MM.1S (cell line): ENCODE data around the gene HTRA2.

Experiments used
- DNase-seq: peaks from one replicate; pipeline ENCODE4 v3.0.0-alpha.2; 2015
- H2AFZ ChIP-seq: fragments of 300-600 bp; sonication (generic); 2 replicates; pipeline ENCODE4 v1.6.0; 2016; ENCODE audit warnings: antibody characterized with exemption, low read length
- H3F3A ChIP-seq: fragments of 300-600 bp; sonication (generic); 2 replicates; pipeline ENCODE4 v1.6.1; 2016; ENCODE audit warnings: mild to moderate bottlenecking, antibody characterized with exemption, low read length, moderate library complexity, mixed read lengths; ENCODE audit not compliant: insufficient read depth
- H3K27ac ChIP-seq: fragments of 300-600 bp; sonication (generic); 2 replicates; pipeline ENCODE4 v1.5.1; 2016; ENCODE audit warnings: mild to moderate bottlenecking, low read length
- H3K27me3 ChIP-seq: fragments of 300-600 bp; sonication (generic); replicated peaks from 2 replicates; pipeline ENCODE4 v1.6.0; 2016; ENCODE audit warnings: low read length; ENCODE audit not compliant: insufficient read depth
- H3K36me3 ChIP-seq: fragments of 300-600 bp; sonication (generic); replicated peaks from 2 replicates; pipeline ENCODE4 v1.6.1; 2016; ENCODE audit warnings: mild to moderate bottlenecking, low read length, mixed read lengths; ENCODE audit not compliant: insufficient read depth
- H3K4me1 ChIP-seq: fragments of 300-600 bp; sonication (generic); 2 replicates; pipeline ENCODE4 v1.6.1; 2016; ENCODE audit warnings: low read length, mixed read lengths
- H3K4me2 ChIP-seq: fragments of 300-600 bp; sonication (generic); 2 replicates; pipeline ENCODE4 v1.6.0; 2016; ENCODE audit warnings: low read depth, low read length
- H3K4me3 ChIP-seq: fragments of 300-600 bp; sonication (generic); 2 replicates; pipeline ENCODE4 v1.5.1; 2016; ENCODE audit warnings: low read length, mixed read lengths
- H3K79me2 ChIP-seq: fragments of 300-600 bp; sonication (generic); 2 replicates; pipeline ENCODE4 v1.6.1; 2016; ENCODE audit warnings: mixed run types, low read length, mixed read lengths
- H3K9ac ChIP-seq: fragments of 300-600 bp; sonication (generic); 2 replicates; pipeline ENCODE4 v1.6.1; 2016; ENCODE audit warnings: low read length, mixed read lengths
- H3K9me2 ChIP-seq: fragments of 300-600 bp; sonication (generic); replicated peaks from 2 replicates; pipeline ENCODE4 v1.6.1; 2016; ENCODE audit warnings: mild to moderate bottlenecking, low read length, mixed read lengths; ENCODE audit not compliant: insufficient read depth
- H3K9me3 ChIP-seq: fragments of 300-600 bp; sonication (generic); replicated peaks from 2 replicates; pipeline ENCODE4 v1.6.1; 2016; ENCODE audit warnings: mild to moderate bottlenecking, low read length, mixed read lengths; ENCODE audit not compliant: insufficient read depth
- H4K20me1 ChIP-seq: fragments of 300-600 bp; sonication (generic); 2 replicates; pipeline ENCODE4 v1.6.1; 2016; ENCODE audit warnings: mild to moderate bottlenecking, low read length, moderate library complexity, mixed read lengths; ENCODE audit not compliant: insufficient read depth
- CTCF ChIP-seq: fragments of 300-600 bp; sonication (generic); IDR thresholded peaks from 2 replicates; pipeline ENCODE4 v1.5.1; 2016; ENCODE audit warnings: antibody characterized with exemption, low read length, mixed read lengths
- EZH2 ChIP-seq: fragments of 300-600 bp; sonication (generic); optimal IDR thresholded peaks from 2 replicates; pipeline ENCODE3; 2017; ENCODE audit warnings: low read depth, mild to moderate bottlenecking, antibody characterized with exemption, low read length, mixed read lengths
- EZH2phosphoT487 ChIP-seq: fragments of 300-600 bp; sonication (generic); IDR thresholded peaks from 2 replicates; pipeline ENCODE4 v1.6.1; 2018; ENCODE audit warnings: antibody characterized with exemption, low read length

The HTRA2 gene

GRCh38 chr2:74515981-74516633 is 13.6 kb upstream of the HTRA2 start:
- no peaks in the 10 kb centered on the region for H3K79me2 ChIP-seq
- no peaks in the 10 kb centered on the region for H3F3A ChIP-seq
- H3K27me3 ChIP-seq = peaks cover 85% of the 10 kb centered on the region
- no peaks in the 10 kb centered on the region for H3K9me3 ChIP-seq
- TF ChIP-seq EZH2 (no peak), CTCF (no peak), EZH2phosphoT487 (no peak)
- H3K36me3 ChIP-seq = no peaks in the 10 kb centered on the region
- no peak for DNase-seq
- H3K4me1 ChIP-seq = peaks cover 4% of the 10 kb centered on the region; the same call in 1 of the 2 replicates
- no peaks in the 10 kb centered on the region for H3K9me2 ChIP-seq
- no peaks in the 10 kb centered on the region for H4K20me1 ChIP-seq
- no peak overlapping the region for H3K27ac ChIP-seq
- no peak overlapping the region for H3K4me3 ChIP-seq
- no peak overlapping the region for H3K9ac ChIP-seq
- H2AFZ ChIP-seq = no peak overlapping the region
- no peak overlapping the region for H3K4me2 ChIP-seq

- peaks cover 79% of the 10 kb centered on the region for H3K27me3 ChIP-seq
- DNase-seq = no peak
- no peaks in the 10 kb centered on the region for H3F3A ChIP-seq
- no peak overlapping the region for H3K27ac ChIP-seq
- H3K79me2 ChIP-seq = no peaks in the 10 kb centered on the region
- TF ChIP-seq CTCF = no peak
- no peak for TF ChIP-seq EZH2phosphoT487
- TF ChIP-seq EZH2 = no peak
- peaks cover 4% of the 10 kb centered on the region; the same call in 1 of the 2 replicates for H3K4me1 ChIP-seq
- no peaks in the 10 kb centered on the region for H3K9me3 ChIP-seq
- no peak overlapping the region for H2AFZ ChIP-seq
- H3K9me2 ChIP-seq = no peaks in the 10 kb centered on the region
- no peak overlapping the region for H3K9ac ChIP-seq
- H3K36me3 ChIP-seq = no peaks in the 10 kb centered on the region
- no peak overlapping the region for H3K4me2 ChIP-seq
- H4K20me1 ChIP-seq = no peaks in the 10 kb centered on the region
- H3K4me3 ChIP-seq = no peak overlapping the region
These were observed 13.1 kb upstream of the HTRA2 start for GRCh38 chr2:74516650-74517049.

GRCh38 chr2:74522516-74522915 is 7.2 kb upstream of the HTRA2 start:
- H3K79me2 ChIP-seq = peaks cover 5% of the 10 kb centered on the region
- no peak overlapping the region for H3K4me3 ChIP-seq
- no peak for TF ChIP-seq CTCF
- TF ChIP-seq EZH2phosphoT487 = no peak
- no peak for TF ChIP-seq EZH2
- H2AFZ ChIP-seq = no peak overlapping the region
- DNase-seq = no peak
- H3F3A ChIP-seq = peaks cover 12% of the 10 kb centered on the region; the same call in 1 of the 2 replicates
- H3K27ac ChIP-seq = no peak overlapping the region
- peaks cover 11% of the 10 kb centered on the region for H3K36me3 ChIP-seq
- peaks cover 38% of the 10 kb centered on the region for H3K27me3 ChIP-seq
- H3K4me1 ChIP-seq = no peaks in the 10 kb centered on the region
- no peak overlapping the region for H3K9ac ChIP-seq
- H3K9me3 ChIP-seq = no peaks in the 10 kb centered on the region
- H4K20me1 ChIP-seq = no peaks in the 10 kb centered on the region
- no peak overlapping the region for H3K4me2 ChIP-seq
- no peaks in the 10 kb centered on the region for H3K9me2 ChIP-seq
